Activated naive CD8-positive, alpha-beta T cell treated with anti-CD3 and anti-CD28 coated beads, Interleukin-2, amount 50 U/mL, for 24 hours (primary cell): ENCODE measurements around the gene ALG8.
"Not testable (repeated sequence)": the region's sequence is repeated elsewhere in the genome, so short reads cannot be mapped to it uniquely, and the experiment has no call there.

ENCODE experiments used
- ATAC-seq: fragments of 150-1000 bp; cut with Tn5 transposase; one replicate; pipeline ENCODE4 v1.10.0; 2021
- DNase-seq: peaks from one replicate; pipeline ENCODE4 v3.0.0; 2021
- H3K27ac Mint-ChIP-seq: one replicate; pipeline ENCODE4 v1.8.0; 2021; ENCODE audit warnings: mild to moderate bottlenecking, mixed read lengths
- H3K27me3 Mint-ChIP-seq: one replicate; pipeline ENCODE4 v1.8.0; 2021; ENCODE audit warnings: mixed read lengths
- H3K36me3 Mint-ChIP-seq: one replicate; pipeline ENCODE4 v1.8.0; 2021; ENCODE audit warnings: low read depth, mixed read lengths
- H3K4me1 Mint-ChIP-seq: one replicate; pipeline ENCODE4 v1.8.0; 2021; ENCODE audit warnings: mixed read lengths
- H3K4me3 Mint-ChIP-seq: one replicate; pipeline ENCODE4 v1.8.0; 2021; ENCODE audit warnings: mild to moderate bottlenecking, moderate library complexity, mixed read lengths
- H3K9me3 Mint-ChIP-seq: one replicate; pipeline ENCODE4 v1.8.0; 2021; ENCODE audit warnings: mixed read lengths

The ALG8 gene

GRCh38 chr11:78139422-78140391, at the start of gene ALG8:
Gene ALG8, minus strand, starts transcription at chr11:78139626. Its CDS starts 38 bp downstream, at chr11:78139588.
- Mint-ChIP-seq H3K27ac (peak within 1 kb of the TSS; percentile 92), H3K4me1 (peaks cover 41% of the 10 kb centered on the region), H3K27me3 (no peaks in the 10 kb centered on the region), H3K36me3 (peaks cover 36% of the 10 kb centered on the region), H3K9me3 (no peaks in the 10 kb centered on the region), H3K4me3 (peak within 1 kb of the TSS; percentile 84)
- DNase-seq: peak; percentile 97
- ATAC-seq: peak; percentile 95

- Mint-ChIP-seq H3K36me3 (no peaks in the 10 kb centered on the region), H3K4me1 (peaks cover 60% of the 10 kb centered on the region), H3K27ac (peak within 1 kb of the TSS; percentile 95), H3K9me3 (no peaks in the 10 kb centered on the region), H3K4me3 (peak within 1 kb of the TSS; percentile 93), H3K27me3 (no peaks in the 10 kb centered on the region)
- peak; percentile 92 for DNase-seq
- peak; percentile 91 for ATAC-seq
Measured at GRCh38 chr11:78188286-78189173, 49.1 kb upstream of the ALG8 start, which contains the start of the genes KCTD21 and USP35. Gene KCTD21, minus strand, starts transcription at chr11:78188626. Its CDS starts 14,072 bp downstream, at chr11:78174554. Gene USP35, plus strand, starts transcription at chr11:78188919. Its CDS starts 7,327 bp downstream, at chr11:78196246.

- peak; percentile 74 for DNase-seq
- ATAC-seq: peak; percentile 82
- peak overlapping the region; percentile 93 for H3K4me3 Mint-ChIP-seq
- no peaks in the 10 kb centered on the region for H3K27me3 Mint-ChIP-seq
- peak overlapping the region; percentile 95 for H3K27ac Mint-ChIP-seq
- no peaks in the 10 kb centered on the region for H3K9me3 Mint-ChIP-seq
- H3K36me3 Mint-ChIP-seq: no peaks in the 10 kb centered on the region
- H3K4me1 Mint-ChIP-seq: peaks cover 53% of the 10 kb centered on the region
Measured at GRCh38 chr11:78187366-78188285, 48.2 kb upstream of the ALG8 start.

GRCh38 chr11:78181185-78181584, 41.8 kb upstream of the ALG8 start:
- peaks cover 18% of the 10 kb centered on the region for H3K4me1 Mint-ChIP-seq
- H3K27ac Mint-ChIP-seq: no peak overlapping the region
- no peak overlapping the region for H3K4me3 Mint-ChIP-seq

GRCh38 chr11:78180751-78181150, 41.3 kb upstream of the ALG8 start:
- DNase-seq (no peak), ATAC-seq (no peak)
- Mint-ChIP-seq H3K9me3 (peaks cover 7% of the 10 kb centered on the region), H3K4me1 (peaks cover 14% of the 10 kb centered on the region), H3K27me3 (no peaks in the 10 kb centered on the region), H3K36me3 (peaks cover 17% of the 10 kb centered on the region), H3K4me3 (no peak overlapping the region), H3K27ac (no peak overlapping the region)

More at GRCh38 chr11:78181185-78181584, 41.8 kb upstream of the ALG8 start:
- H3K36me3 Mint-ChIP-seq: peaks cover 15% of the 10 kb centered on the region
- peaks cover 7% of the 10 kb centered on the region for H3K9me3 Mint-ChIP-seq
- DNase-seq (no peak), ATAC-seq (no peak)
- H3K27me3 Mint-ChIP-seq: no peaks in the 10 kb centered on the region

- Mint-ChIP-seq H3K4me1 (peaks cover 9% of the 10 kb centered on the region), H3K27ac (no peak overlapping the region), H3K4me3 (no peak overlapping the region), H3K27me3 (no peaks in the 10 kb centered on the region), H3K36me3 (peaks cover 17% of the 10 kb centered on the region), H3K9me3 (peaks cover 7% of the 10 kb centered on the region)
- DNase-seq: no peak
- ATAC-seq: no peak
Measured at GRCh38 chr11:78179459-78180071, 40.1 kb upstream of the ALG8 start.

- peaks cover 7% of the 10 kb centered on the region for H3K9me3 Mint-ChIP-seq
- DNase-seq (no peak), ATAC-seq (no peak)
- H3K4me1 Mint-ChIP-seq: peaks cover 9% of the 10 kb centered on the region
- H3K36me3 Mint-ChIP-seq: peaks cover 25% of the 10 kb centered on the region
- H3K27ac Mint-ChIP-seq: no peak overlapping the region
- H3K4me3 Mint-ChIP-seq: no peak overlapping the region
- H3K27me3 Mint-ChIP-seq: no peaks in the 10 kb centered on the region
Measured at GRCh38 chr11:78177216-78177615, 37.8 kb upstream of the ALG8 start.

- DNase-seq (no peak), ATAC-seq (no peak)
- Mint-ChIP-seq H3K9me3 (peaks cover 7% of the 10 kb centered on the region), H3K27ac (no peak overlapping the region), H3K4me3 (no peak overlapping the region), H3K36me3 (peaks cover 25% of the 10 kb centered on the region), H3K27me3 (no peaks in the 10 kb centered on the region), H3K4me1 (peaks cover 9% of the 10 kb centered on the region)
Measured at GRCh38 chr11:78176605-78177141, 37.2 kb upstream of the ALG8 start.

- ATAC-seq, H3K27me3 Mint-ChIP-seq, H3K9me3 Mint-ChIP-seq, H3K4me3 Mint-ChIP-seq, DNase-seq, H3K27ac Mint-ChIP-seq, H3K4me1 Mint-ChIP-seq: not testable (repeated sequence)
- H3K36me3 Mint-ChIP-seq: peaks cover 19% of the 10 kb centered on the region
Measured at GRCh38 chr11:78175862-78176261, 36.4 kb upstream of the ALG8 start.

- H3K36me3 Mint-ChIP-seq: peaks cover 11% of the 10 kb centered on the region
- H3K9me3 Mint-ChIP-seq: no peaks in the 10 kb centered on the region
- H3K4me1 Mint-ChIP-seq: no peaks in the 10 kb centered on the region
- H3K27ac Mint-ChIP-seq: no peak overlapping the region
- no peak for ATAC-seq
- H3K27me3 Mint-ChIP-seq: no peaks in the 10 kb centered on the region
- no peak overlapping the region for H3K4me3 Mint-ChIP-seq
- no peak for DNase-seq
Measured at GRCh38 chr11:78171951-78172350, 32.5 kb upstream of the ALG8 start.

GRCh38 chr11:78170874-78171549, 31.6 kb upstream of the ALG8 start:
- ATAC-seq (no peak), DNase-seq (no peak)
- Mint-ChIP-seq H3K36me3 (peaks cover 8% of the 10 kb centered on the region), H3K9me3 (no peaks in the 10 kb centered on the region), H3K4me1 (no peaks in the 10 kb centered on the region), H3K27me3 (no peaks in the 10 kb centered on the region), H3K27ac (no peak overlapping the region), H3K4me3 (no peak overlapping the region)

GRCh38 chr11:78170413-78170812, 31.0 kb upstream of the ALG8 start:
- Mint-ChIP-seq H3K27me3 (no peaks in the 10 kb centered on the region), H3K4me3 (no peak overlapping the region), H3K27ac (no peak overlapping the region), H3K4me1 (no peaks in the 10 kb centered on the region), H3K9me3 (no peaks in the 10 kb centered on the region), H3K36me3 (peaks cover 8% of the 10 kb centered on the region)
- ATAC-seq: no peak
- no peak for DNase-seq
